HG02938 (cell line): ENCODE results near the gene AGT.

Source experiments
- ATAC-seq: cut with Tn5 transposase; IDR thresholded peaks from one replicate; pipeline ENCODE4 v1.9.1; 2021; ENCODE audit warnings: mild to moderate bottlenecking, moderate library complexity; ENCODE audit not compliant: unreplicated experiment

The AGT gene

GRCh38 chr1:230713915-230714764 lies at the start of gene AGT:
AGT (minus strand) TSS chr1:230714122; CDS start chr1:230710823, 3,299 bp downstream.
- ATAC-seq: no peak

DNA sequence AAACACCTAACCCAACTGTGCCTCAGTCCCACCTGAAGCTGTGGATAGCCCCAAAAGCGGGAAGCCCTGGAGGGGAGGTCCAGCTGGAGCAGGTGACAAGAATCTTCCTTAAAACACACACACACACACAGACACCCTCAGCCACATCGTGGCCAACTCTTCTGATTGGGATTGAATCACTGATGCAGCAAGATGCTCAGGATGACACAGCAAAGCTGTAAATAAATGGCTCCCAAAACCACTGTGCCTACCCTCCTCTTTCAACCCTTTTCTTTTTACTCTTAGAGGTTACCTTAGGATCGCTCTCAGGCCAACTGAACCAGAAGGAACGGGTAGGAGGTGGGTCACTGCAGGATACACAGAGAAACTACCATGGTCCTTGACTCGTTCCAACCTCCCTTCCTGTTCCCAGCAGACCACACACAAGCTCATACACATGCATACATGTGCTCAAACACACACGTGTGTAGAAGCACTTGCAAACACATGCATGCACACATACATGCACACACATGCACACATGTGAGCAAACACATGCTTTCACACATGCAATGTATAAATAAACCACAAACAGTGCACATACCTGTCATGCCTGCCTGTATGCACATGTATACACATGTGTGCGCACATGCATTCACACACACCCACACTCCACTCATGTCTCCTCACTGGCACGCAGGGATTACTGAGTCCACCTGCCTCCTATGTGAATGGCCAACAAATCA lies 47.7 kb upstream of the AGT start:
- ATAC-seq: no peak

DNA sequence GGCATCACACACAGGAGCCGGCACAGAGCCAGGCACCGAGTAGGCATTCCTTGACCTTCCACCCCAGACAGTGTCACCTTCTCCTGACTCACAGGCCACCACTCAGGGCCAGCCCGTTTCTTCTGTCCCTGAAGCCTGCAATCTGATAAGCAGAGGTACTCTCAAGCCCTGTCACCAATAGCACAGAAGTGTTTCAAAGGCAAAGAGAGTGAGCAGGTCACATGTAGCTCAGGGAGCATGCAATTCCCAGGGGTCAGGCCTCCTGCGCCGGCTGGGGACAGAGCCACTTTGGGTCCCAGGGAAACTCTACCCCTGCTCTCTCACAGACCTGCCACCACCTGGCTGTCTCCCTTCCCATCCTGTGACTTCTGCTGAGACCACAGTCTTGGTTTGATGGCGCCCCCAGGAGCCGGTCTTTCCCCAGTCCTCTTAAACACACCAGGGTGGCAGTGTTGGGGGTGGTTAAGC lies 46.5 kb upstream of the AGT start:
- ATAC-seq: no peak

DNA sequence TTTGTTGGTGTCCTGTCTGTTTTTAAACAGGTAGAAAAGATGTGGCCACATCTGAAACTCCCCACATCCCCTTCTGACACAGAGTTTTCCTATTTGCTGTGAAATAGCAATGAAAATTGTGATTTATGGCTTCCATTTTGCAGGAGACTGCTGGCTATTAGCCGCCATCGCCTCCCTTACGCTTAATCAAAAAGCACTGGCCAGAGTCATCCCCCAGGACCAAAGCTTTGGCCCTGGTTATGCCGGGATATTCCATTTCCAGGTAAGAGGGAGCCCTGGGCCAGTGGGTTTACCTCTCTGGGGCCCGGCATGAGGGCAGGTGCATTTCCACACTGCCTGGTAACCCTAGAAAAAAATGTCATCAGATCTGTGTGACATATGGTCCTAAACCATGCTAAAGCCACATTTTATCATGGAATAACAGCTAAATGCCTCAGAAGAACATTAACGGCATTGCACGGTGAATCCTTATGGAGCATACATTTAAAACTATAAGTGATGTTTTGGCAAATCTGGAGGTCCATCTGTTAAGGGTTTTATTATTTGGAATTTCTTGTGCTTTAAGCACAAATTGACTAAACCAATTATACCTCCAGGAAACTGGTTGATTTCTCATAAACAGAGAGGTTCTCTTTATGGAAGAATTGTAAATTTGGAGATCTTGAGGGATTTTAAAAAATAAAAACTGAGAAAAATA lies 45.6 kb upstream of the AGT start:
- no peak for ATAC-seq

GRCh38 chr1:230758709-230759368 lies 44.9 kb upstream of the AGT start:
- no peak for ATAC-seq

GRCh38 chr1:230757856-230758708 lies 44.2 kb upstream of the AGT start:
- no peak for ATAC-seq

DNA sequence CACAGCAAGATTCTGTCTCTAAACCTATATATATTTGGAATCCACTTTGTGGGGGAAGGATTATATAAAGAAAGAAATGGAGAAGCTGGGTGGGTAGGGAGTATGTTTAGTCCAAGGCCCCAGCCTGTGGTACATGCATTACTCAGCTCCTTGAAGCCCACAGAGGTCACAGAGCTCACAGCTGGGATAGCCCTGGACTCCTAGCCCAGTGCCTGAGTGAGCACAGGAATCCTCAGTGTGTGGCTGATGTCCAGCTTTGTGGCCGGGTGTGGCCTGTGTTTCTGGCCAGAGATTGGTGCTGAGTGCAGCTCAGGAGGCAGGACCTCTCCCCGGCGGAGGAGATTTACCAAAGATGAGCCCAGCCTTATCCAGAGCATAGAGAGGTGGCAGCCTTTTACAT lies 40.9 kb upstream of the AGT start:
- no peak for ATAC-seq

GRCh38 chr1:230753586-230754251 lies 39.8 kb upstream of the AGT start:
- no peak for ATAC-seq

DNA sequence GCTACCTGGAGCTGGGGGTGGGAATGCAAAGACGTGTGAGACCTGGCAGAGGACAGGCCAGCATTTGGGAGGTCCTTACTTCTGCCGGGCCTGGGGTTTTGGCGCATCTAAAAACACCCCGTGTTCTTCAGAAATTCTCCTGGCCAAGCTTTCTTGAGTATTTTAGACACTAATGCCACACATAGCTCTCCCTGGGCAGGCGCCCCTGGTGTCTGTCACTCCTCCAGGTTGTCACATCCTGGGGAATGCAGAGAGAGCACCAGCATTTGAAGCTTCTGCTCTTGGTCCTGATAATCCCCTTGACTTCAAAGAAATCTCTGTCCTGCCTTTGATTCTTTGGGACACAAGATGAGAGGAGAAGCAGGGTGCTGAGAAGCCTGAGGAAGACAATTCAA lies 39.3 kb upstream of the AGT start:
- ATAC-seq: no peak

DNA sequence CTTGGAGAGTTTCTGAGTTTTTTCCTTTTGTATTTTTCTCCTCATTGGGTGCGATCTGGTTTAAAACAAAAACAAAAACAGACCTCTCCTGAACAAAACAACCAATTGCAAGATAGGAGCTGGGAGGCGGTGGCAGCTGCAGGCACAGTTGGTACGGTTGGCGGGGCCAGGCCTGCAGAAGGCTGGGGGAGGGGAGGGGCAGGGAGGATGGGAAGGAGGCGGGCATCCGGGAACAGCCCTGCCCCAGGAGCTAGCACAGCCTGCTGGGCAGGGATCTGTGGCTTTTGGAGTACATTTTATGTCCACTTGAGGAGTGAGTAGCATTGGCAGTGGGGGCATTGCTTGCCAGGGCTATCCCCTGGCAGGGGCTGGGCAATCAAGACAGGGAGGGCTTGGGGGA lies 38.5 kb upstream of the AGT start:
- no peak for ATAC-seq

DNA sequence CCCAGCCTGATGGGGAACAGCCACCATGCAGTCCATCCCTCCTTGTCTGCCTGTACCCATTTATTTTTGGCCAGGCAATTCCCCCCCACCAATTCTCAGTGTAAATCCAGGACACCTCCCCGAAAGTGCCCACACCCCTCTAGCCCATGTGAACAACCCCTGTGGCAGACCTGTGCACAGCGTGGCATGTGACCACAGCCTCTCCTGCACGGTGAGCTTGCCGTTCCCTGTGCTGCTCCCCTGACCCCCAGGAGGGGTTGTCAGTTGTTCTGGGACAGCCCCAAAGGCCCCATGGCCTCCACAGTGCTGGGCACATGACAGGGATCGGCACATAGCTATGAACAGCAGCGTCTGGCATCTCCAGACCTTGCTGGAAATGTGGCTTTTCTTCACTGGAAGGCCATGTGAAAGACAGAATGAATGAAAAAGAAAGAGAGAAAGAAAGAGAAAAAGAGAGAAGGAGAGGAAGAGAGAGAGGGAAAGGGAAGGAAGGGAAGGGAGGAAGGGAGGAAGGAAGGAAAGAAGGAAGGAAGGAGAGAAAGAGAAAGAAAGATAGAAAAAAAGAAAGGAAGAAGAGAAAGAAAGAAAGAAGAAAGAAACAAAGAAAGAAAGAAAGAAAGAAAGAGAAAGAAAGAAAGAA lies 37.2 kb upstream of the AGT start:
- ATAC-seq: no peak

- no peak for ATAC-seq
These were observed 36.7 kb upstream of the AGT start for GRCh38 chr1:230750576-230750975.

DNA sequence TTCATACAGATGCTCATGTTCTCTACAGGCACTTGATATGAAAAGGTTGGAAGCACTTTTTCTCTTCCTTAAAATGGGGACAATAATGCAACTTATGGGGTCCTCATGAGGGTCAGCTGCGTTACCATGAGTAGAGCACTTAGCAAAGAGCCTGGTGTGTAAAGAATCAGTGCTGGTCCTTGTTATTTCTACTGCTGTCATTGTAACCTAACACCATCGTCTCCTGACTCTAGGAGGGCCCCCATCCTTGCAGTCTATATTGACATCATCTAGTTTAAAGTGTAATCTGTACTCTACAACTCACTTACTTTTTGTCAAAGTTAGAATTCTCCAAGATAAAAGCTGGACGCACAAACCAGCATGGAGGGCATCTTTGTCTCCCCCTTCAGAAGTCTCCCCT lies 35.7 kb upstream of the AGT start:
- no peak for ATAC-seq

DNA sequence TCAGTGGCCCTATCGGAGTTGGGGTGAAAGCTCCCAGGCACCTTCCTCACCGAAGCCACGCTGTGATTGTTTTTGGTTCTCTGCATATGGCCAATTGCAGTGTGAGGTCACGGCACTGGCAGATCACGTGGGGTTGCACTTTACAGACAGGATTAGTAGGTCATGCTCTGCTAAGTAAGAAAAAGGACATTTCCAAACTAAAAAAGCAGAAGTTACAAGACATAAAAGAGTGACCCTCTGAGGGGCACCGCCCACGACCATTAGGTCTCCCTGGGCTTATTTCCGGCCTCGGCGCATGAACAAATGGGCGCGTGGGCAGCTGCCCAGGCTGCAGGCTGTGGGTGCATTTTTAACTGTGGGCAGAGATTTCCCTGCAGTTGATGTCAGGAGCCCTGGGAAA lies 35.2 kb upstream of the AGT start:
- no peak for ATAC-seq

GRCh38 chr1:230747890-230748800 lies 34.2 kb upstream of the AGT start:
- no peak for ATAC-seq

GRCh38 chr1:230747127-230747730 lies 33.3 kb upstream of the AGT start, which contains the start of gene CAPN9:
CAPN9 (plus strand) TSS chr1:230747388; CDS start chr1:230747497, 109 bp downstream.
- ATAC-seq: no peak

- no peak for ATAC-seq
These were observed 32.7 kb upstream of the AGT start for GRCh38 chr1:230746617-230747016.

- ATAC-seq: no peak
These were observed 31.1 kb upstream of the AGT start for GRCh38 chr1:230745071-230745470.
